GM23338 (cell line): ENCODE results near the gene CEBPG. TPM values are rescaled to one million over a fixed set of nuclear protein-coding genes. Genes with fewer than 3 reads are reported as not detected.

Source experiments
- ATAC-seq: fragments of 200-7000 bp; cut with Tn5 transposase; 3 replicates; pipeline ENCODE4 v1.9.1; 2020
- DNase-seq: peaks from one replicate; pipeline ENCODE4 v3.0.0-alpha.2; 2015; ENCODE audit warnings: low spot score
- H2AFZ ChIP-seq: fragments of 200-600 bp; sonication (generic); 2 replicates; pipeline ENCODE4 v1.8.0; 2016; ENCODE audit warnings: antibody characterized with exemption, mild to moderate bottlenecking, moderate library complexity
- H3F3A ChIP-seq: fragments of 200-600 bp; sonication (generic); replicated peaks from 2 replicates; pipeline ENCODE4 v1.8.0; 2017; ENCODE audit warnings: antibody characterized with exemption, mixed run types, low read depth
- H3K27ac ChIP-seq: fragments of 200-600 bp; sonication (generic); 2 replicates; pipeline ENCODE4 v1.6.1; 2016; ENCODE audit warnings: low read depth
- H3K27me3 ChIP-seq: fragments of 200-600 bp; sonication (generic); 2 replicates; pipeline ENCODE4 v1.8.0; 2016; ENCODE audit warnings: mild to moderate bottlenecking, mixed run types, moderate library complexity; ENCODE audit not compliant: insufficient read depth
- H3K36me3 ChIP-seq: fragments of 200-600 bp; sonication (generic); 2 replicates; pipeline ENCODE4 v1.8.0; 2016; ENCODE audit warnings: mild to moderate bottlenecking; ENCODE audit not compliant: insufficient read depth
- H3K4me1 ChIP-seq: fragments of 200-600 bp; sonication (generic); 2 replicates; pipeline ENCODE4 v1.8.0; 2016; ENCODE audit warnings: mild to moderate bottlenecking, moderate library complexity; ENCODE audit not compliant: insufficient read depth
- H3K4me2 ChIP-seq: fragments of 200-600 bp; sonication (generic); 2 replicates; pipeline ENCODE4 v1.7.1; 2017; ENCODE audit warnings: mixed run types
- H3K4me3 ChIP-seq: fragments of 200-600 bp; sonication (generic); 2 replicates; pipeline ENCODE4 v1.6.1; 2016; ENCODE audit warnings: mixed run types
- H3K79me2 ChIP-seq: fragments of 200-600 bp; sonication (generic); replicated peaks from 2 replicates; pipeline ENCODE4 v1.8.0; 2017; ENCODE audit warnings: mild to moderate bottlenecking; ENCODE audit not compliant: insufficient read depth
- H3K9me2 ChIP-seq: fragments of 200-600 bp; sonication (generic); 2 replicates; pipeline ENCODE4 v1.8.0; 2017; ENCODE audit not compliant: insufficient read depth
- H4K20me1 ChIP-seq: fragments of 200-600 bp; sonication (generic); replicated peaks from 2 replicates; pipeline ENCODE4 v1.8.0; 2017; ENCODE audit warnings: mild to moderate bottlenecking; ENCODE audit not compliant: insufficient read depth
- H3K27ac Mint-ChIP-seq: 2 replicates; pipeline ENCODE4 v1.8.0; 2020; ENCODE audit warnings: inconsistent platforms, mild to moderate bottlenecking, moderate library complexity, mixed read lengths
- H3K27me3 Mint-ChIP-seq: 3 replicates; pipeline ENCODE4 v1.8.0; 2022; ENCODE audit warnings: low read depth, mild to moderate bottlenecking, moderate library complexity, mixed read lengths, inconsistent platforms; ENCODE audit not compliant: insufficient read depth, poor library complexity
- H3K36me3 Mint-ChIP-seq: 3 replicates; pipeline ENCODE4 v1.8.0; 2021; ENCODE audit warnings: low read depth, mild to moderate bottlenecking, inconsistent platforms, moderate library complexity, mixed read lengths
- H3K4me1 Mint-ChIP-seq: 3 replicates; pipeline ENCODE4 v1.8.0; 2020; ENCODE audit warnings: mild to moderate bottlenecking, inconsistent platforms, mixed read lengths
- H3K4me3 Mint-ChIP-seq: 3 replicates; pipeline ENCODE4 v1.8.0; 2021; ENCODE audit warnings: moderate library complexity, mild to moderate bottlenecking, inconsistent platforms, mixed read lengths
- H3K9me3 Mint-ChIP-seq: 3 replicates; pipeline ENCODE4 v1.8.0; 2020; ENCODE audit warnings: moderate library complexity, mild to moderate bottlenecking, inconsistent platforms, mixed read lengths
- NANOG ChIP-seq: IDR thresholded peaks from 2 replicates; pipeline ENCODE4 v1.6.1; 2016; ENCODE audit warnings: antibody characterized with exemption, borderline replicate concordance
- STAT1 ChIP-seq: IDR thresholded peaks from one replicate; pipeline ENCODE4 v1.6.1; 2016; ENCODE audit warnings: antibody characterized with exemption; ENCODE audit not compliant: unreplicated experiment
- ZNF331 ChIP-seq: fragments of 250-450 bp; sonication (Bioruptor Pico); IDR thresholded peaks from 2 replicates; pipeline ENCODE4 v1.5.0; 2020; ENCODE audit warnings: low read depth, mild to moderate bottlenecking, moderate library complexity
- polyA plus RNA-seq: library from polyadenylated mRNA; unstranded; fragments of >200 nt; fragmentation: Nextera tagmentation; extraction: Ambion mirVana; gene quantifications from 2 replicates; pipeline ENCODE4 v1.2.1, GENCODE V29; 2016
- total RNA-seq: library from RNA; depleted of rRNA; stranded (reverse); fragments of >200 nt; shearing (Covaris generic); gene quantifications from 2 replicates; pipeline ENCODE4 v1.2.3, GENCODE V29; 2014
- TF ChIP-seq, protein P1 (sequence below): IDR thresholded peaks from 2 replicates; pipeline ENCODE4 v1.6.1; 2016; ENCODE audit warnings: antibody characterized with exemption
- TF ChIP-seq, protein P2 (sequence below): IDR thresholded peaks from one replicate; pipeline ENCODE4 v1.6.1; 2018; ENCODE audit warnings: antibody characterized with exemption; ENCODE audit not compliant: unreplicated experiment
- TF ChIP-seq, protein P3 (sequence below): fragments of 250-450 bp; sonication (Bioruptor Pico); IDR thresholded peaks from 2 replicates; pipeline ENCODE4 v1.5.0; 2020; ENCODE audit warnings: mild to moderate bottlenecking, moderate library complexity
- TF ChIP-seq, protein P4 (sequence below), 2 experiments: fragments of 200-600 bp in 1 of 2; sonication (generic) in 1 of 2; conservative IDR thresholded peaks; 2 replicates each; pipeline versions ENCODE4 v1.5.1 to v1.6.1; 2016 to 2017; ENCODE audit warnings: antibody characterized with exemption in 2 of 2, low read depth in 2 of 2, mild to moderate bottlenecking in 2 of 2, moderate library complexity in 1 of 2

CEBPG gene
- total and polyA plus RNA-seq, 2 experiments from 2014 or later = 25.9 to 50.2 TPM

DNA sequence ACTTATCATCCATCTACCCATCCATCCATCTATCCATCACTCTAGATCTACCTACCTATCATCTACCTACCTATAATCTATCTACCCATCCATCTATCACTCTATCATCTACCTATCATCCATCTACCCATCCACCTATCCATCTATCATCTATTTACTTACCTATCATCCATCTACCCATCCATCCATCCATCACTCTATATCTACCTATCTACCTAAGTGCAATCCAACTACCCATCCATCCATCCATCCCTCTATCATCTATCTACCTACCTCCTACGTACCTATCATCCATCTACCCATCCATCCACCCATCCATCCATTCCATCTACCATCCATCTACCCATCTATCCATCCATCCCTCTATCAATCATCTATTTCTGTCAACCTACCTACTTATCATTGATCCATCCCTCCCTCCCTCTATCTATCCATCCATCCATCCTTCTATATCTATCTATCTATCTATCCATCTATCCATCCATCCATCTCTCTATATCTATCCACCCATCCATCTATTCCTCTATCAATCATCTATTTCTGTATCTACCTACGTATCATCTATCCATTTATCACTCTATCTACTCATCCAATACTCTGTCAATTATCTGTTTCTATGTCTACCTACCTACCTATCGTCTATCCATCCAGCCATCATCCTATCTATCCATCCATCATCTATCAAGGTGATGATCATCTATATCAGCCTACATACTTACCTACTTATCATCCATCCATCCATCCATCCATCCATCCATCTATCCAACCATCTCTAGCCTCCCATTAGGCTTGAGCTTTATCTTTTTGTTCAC, 49.1 kb downstream of the CEBPG start (continued):
- TF ChIP-seq, protein P1, sequence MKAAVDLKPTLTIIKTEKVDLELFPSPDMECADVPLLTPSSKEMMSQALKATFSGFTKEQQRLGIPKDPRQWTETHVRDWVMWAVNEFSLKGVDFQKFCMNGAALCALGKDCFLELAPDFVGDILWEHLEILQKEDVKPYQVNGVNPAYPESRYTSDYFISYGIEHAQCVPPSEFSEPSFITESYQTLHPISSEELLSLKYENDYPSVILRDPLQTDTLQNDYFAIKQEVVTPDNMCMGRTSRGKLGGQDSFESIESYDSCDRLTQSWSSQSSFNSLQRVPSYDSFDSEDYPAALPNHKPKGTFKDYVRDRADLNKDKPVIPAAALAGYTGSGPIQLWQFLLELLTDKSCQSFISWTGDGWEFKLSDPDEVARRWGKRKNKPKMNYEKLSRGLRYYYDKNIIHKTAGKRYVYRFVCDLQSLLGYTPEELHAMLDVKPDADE = no peak

DNA sequence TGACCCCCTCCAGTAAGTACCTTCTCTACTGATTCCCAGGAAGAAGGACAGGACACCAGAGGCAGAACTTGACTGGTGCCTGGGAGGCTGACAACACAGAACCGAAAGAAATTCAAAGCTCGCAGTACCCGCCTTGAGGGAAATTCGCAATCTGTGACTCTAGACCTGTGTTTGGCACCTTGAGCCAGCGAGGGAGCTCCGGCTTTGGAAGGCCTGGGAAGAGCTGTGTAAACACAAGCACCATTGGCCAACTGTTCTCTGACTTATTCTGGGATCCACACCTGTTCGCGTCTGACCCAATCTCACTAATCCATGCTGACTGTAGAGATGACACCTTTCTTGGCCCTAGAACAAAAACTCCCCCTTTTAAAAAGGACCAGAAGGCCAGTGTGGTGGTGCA, 50.7 kb downstream of the CEBPG start:
- Histone ChIP-seq H3K27me3 (no peaks in the 10 kb centered on the region), H3K4me1 (no peaks in the 10 kb centered on the region), H2AFZ (no peak overlapping the region), H3K36me3 (no peaks in the 10 kb centered on the region), H3F3A (no peaks in the 10 kb centered on the region), H3K4me3 (no peak overlapping the region), H3K4me2 (no peak overlapping the region), H3K9me2 (0 out of 2 replicates have a peak, but pooled peaks cover 8% of the 10 kb centered on the region), H3K27ac (no peak overlapping the region), H4K20me1 (no peaks in the 10 kb centered on the region; the same call in 1 of the 2 replicates), H3K79me2 (no peaks in the 10 kb centered on the region)
- Mint-ChIP-seq H3K36me3 (0 out of 3 replicates have a peak, but pooled peaks cover 4% of the 10 kb centered on the region), H3K27me3 (peaks cover 4% of the 10 kb centered on the region), H3K4me1 (peaks cover 9% of the 10 kb centered on the region), H3K9me3 (no peaks in the 10 kb centered on the region), H3K27ac (no peak overlapping the region), H3K4me3 (no peak overlapping the region)
- TF ChIP-seq ZNF331 (no peak), NANOG (no peak), STAT1 (no peak)
- TF ChIP-seq, protein P2, sequence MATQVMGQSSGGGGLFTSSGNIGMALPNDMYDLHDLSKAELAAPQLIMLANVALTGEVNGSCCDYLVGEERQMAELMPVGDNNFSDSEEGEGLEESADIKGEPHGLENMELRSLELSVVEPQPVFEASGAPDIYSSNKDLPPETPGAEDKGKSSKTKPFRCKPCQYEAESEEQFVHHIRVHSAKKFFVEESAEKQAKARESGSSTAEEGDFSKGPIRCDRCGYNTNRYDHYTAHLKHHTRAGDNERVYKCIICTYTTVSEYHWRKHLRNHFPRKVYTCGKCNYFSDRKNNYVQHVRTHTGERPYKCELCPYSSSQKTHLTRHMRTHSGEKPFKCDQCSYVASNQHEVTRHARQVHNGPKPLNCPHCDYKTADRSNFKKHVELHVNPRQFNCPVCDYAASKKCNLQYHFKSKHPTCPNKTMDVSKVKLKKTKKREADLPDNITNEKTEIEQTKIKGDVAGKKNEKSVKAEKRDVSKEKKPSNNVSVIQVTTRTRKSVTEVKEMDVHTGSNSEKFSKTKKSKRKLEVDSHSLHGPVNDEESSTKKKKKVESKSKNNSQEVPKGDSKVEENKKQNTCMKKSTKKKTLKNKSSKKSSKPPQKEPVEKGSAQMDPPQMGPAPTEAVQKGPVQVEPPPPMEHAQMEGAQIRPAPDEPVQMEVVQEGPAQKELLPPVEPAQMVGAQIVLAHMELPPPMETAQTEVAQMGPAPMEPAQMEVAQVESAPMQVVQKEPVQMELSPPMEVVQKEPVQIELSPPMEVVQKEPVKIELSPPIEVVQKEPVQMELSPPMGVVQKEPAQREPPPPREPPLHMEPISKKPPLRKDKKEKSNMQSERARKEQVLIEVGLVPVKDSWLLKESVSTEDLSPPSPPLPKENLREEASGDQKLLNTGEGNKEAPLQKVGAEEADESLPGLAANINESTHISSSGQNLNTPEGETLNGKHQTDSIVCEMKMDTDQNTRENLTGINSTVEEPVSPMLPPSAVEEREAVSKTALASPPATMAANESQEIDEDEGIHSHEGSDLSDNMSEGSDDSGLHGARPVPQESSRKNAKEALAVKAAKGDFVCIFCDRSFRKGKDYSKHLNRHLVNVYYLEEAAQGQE = no peak
- TF ChIP-seq, protein P3, sequence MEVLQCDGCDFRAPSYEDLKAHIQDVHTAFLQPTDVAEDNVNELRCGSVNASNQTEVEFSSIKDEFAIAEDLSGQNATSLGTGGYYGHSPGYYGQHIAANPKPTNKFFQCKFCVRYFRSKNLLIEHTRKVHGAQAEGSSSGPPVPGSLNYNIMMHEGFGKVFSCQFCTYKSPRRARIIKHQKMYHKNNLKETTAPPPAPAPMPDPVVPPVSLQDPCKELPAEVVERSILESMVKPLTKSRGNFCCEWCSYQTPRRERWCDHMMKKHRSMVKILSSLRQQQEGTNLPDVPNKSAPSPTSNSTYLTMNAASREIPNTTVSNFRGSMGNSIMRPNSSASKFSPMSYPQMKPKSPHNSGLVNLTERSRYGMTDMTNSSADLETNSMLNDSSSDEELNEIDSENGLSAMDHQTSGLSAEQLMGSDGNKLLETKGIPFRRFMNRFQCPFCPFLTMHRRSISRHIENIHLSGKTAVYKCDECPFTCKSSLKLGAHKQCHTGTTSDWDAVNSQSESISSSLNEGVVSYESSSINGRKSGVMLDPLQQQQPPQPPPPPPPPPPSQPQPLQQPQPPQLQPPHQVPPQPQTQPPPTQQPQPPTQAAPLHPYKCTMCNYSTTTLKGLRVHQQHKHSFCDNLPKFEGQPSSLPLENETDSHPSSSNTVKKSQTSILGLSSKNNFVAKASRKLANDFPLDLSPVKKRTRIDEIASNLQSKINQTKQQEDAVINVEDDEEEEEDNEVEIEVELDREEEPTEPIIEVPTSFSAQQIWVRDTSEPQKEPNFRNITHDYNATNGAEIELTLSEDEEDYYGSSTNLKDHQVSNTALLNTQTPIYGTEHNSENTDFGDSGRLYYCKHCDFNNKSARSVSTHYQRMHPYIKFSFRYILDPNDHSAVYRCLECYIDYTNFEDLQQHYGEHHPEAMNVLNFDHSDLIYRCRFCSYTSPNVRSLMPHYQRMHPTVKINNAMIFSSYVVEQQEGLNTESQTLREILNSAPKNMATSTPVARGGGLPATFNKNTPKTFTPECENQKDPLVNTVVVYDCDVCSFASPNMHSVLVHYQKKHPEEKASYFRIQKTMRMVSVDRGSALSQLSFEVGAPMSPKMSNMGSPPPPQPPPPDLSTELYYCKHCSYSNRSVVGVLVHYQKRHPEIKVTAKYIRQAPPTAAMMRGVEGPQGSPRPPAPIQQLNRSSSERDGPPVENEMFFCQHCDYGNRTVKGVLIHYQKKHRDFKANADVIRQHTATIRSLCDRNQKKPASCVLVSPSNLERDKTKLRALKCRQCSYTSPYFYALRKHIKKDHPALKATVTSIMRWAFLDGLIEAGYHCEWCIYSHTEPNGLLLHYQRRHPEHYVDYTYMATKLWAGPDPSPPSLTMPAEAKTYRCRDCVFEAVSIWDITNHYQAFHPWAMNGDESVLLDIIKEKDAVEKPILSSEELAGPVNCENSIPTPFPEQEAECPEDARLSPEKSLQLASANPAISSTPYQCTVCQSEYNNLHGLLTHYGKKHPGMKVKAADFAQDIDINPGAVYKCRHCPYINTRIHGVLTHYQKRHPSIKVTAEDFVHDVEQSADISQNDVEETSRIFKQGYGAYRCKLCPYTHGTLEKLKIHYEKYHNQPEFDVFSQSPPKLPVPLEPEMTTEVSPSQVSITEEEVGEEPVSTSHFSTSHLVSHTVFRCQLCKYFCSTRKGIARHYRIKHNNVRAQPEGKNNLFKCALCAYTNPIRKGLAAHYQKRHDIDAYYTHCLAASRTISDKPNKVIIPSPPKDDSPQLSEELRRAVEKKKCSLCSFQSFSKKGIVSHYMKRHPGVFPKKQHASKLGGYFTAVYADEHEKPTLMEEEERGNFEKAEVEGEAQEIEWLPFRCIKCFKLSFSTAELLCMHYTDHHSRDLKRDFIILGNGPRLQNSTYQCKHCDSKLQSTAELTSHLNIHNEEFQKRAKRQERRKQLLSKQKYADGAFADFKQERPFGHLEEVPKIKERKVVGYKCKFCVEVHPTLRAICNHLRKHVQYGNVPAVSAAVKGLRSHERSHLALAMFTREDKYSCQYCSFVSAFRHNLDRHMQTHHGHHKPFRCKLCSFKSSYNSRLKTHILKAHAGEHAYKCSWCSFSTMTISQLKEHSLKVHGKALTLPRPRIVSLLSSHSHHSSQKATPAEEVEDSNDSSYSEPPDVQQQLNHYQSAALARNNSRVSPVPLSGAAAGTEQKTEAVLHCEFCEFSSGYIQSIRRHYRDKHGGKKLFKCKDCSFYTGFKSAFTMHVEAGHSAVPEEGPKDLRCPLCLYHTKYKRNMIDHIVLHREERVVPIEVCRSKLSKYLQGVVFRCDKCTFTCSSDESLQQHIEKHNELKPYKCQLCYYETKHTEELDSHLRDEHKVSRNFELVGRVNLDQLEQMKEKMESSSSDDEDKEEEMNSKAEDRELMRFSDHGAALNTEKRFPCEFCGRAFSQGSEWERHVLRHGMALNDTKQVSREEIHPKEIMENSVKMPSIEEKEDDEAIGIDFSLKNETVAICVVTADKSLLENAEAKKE = no peak
- TF ChIP-seq, protein P4, sequence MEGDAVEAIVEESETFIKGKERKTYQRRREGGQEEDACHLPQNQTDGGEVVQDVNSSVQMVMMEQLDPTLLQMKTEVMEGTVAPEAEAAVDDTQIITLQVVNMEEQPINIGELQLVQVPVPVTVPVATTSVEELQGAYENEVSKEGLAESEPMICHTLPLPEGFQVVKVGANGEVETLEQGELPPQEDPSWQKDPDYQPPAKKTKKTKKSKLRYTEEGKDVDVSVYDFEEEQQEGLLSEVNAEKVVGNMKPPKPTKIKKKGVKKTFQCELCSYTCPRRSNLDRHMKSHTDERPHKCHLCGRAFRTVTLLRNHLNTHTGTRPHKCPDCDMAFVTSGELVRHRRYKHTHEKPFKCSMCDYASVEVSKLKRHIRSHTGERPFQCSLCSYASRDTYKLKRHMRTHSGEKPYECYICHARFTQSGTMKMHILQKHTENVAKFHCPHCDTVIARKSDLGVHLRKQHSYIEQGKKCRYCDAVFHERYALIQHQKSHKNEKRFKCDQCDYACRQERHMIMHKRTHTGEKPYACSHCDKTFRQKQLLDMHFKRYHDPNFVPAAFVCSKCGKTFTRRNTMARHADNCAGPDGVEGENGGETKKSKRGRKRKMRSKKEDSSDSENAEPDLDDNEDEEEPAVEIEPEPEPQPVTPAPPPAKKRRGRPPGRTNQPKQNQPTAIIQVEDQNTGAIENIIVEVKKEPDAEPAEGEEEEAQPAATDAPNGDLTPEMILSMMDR (conservative IDR thresholded peaks at IDR 0.05; ENCODE audit: low read depth in 2 of 2) = no peak
- DNase-seq (no peak), ATAC-seq (no peak)
